ENCODE data around the gene ZCCHC8. TPM values are rescaled to one million over a fixed set of nuclear protein-coding genes. Genes with fewer than 3 reads are reported as not detected.

Gene ZCCHC8
- polyA plus RNA-seq, 1 donor (not counting 4 experiments of a cell fraction or from before 2014, with no cell fraction given) = 14.0 TPM

- no peaks in the 10 kb centered on the region for H3K27me3 ChIP-seq (ENCODE audit: control insufficient read depth, extremely low read depth, insufficient read depth, low read length)
- FAIRE-seq (peak; percentile 64), DNase-seq (ENCODE audit: low read depth, low spot score) (peak; percentile 95)
- H3K79me2 ChIP-seq (ENCODE audit: control insufficient read depth, insufficient read depth, low read length) = peaks cover 82% of the 10 kb centered on the region
- H2AFZ ChIP-seq (ENCODE audit: control insufficient read depth, low read length) = peak within 1 kb of the TSS; percentile 96
- dilution Hi-C loops (cut with MboI; ENCODE audit: extremely low pct_ligation_motif_present, low sequenced_read_pairs) = no loop called here
- peak within 1 kb of the TSS; percentile 88 for H3K4me2 ChIP-seq (ENCODE audit: control insufficient read depth, extremely low read depth, insufficient read depth, low read depth, low read length)
- peak within 1 kb of the TSS; percentile 55 to 97 (median 93) for H3K4me3 ChIP-seq (ENCODE audit: control insufficient read depth in 2 of 3, extremely low read depth in 1 of 3, insufficient read depth in 2 of 3, low read depth in 1 of 3, low read length in 3 of 3)
- H3K9ac ChIP-seq (ENCODE audit: control insufficient read depth, extremely low read depth, insufficient read depth, low read length) = peak within 1 kb of the TSS; percentile 100
- H3K9me3 ChIP-seq (ENCODE audit: control insufficient read depth, low read depth, low read length) = no peaks in the 10 kb centered on the region
- peaks cover 20% of the 10 kb centered on the region for H3K4me1 ChIP-seq (ENCODE audit: control insufficient read depth, extremely low read depth, insufficient read depth, low read length)
- H4K20me1 ChIP-seq (ENCODE audit: control insufficient read depth, extremely low read depth, insufficient read depth, low read length) = peaks cover 20% of the 10 kb centered on the region
- H3K27ac ChIP-seq (ENCODE audit: control insufficient read depth, insufficient read depth, low read length) = peak within 1 kb of the TSS; percentile 100
- peaks cover 2 to 13% of the 10 kb centered on the region in 2 experiments for H3K36me3 ChIP-seq (ENCODE audit: control insufficient read depth in 2 of 2, extremely low read depth in 1 of 2, insufficient read depth in 2 of 2, low read length in 2 of 2)
- no peaks in the 10 kb centered on the region for H3K9me1 ChIP-seq (ENCODE audit: control insufficient read depth, extremely low read depth, insufficient read depth, low read length)
- TF ChIP-seq EZH2 (IDR thresholded peaks at IDR 0.05; ENCODE audit: low read length) (no peak), CTCF (optimal IDR thresholded peaks at IDR 0.05 in 1 of 3, IDR thresholded peaks at IDR 0.05 in 1 of 3, conservative IDR thresholded peaks at IDR 0.05 in 1 of 3; ENCODE audit: extremely low read depth in 1 of 3, insufficient read depth in 2 of 3, low read length in 3 of 3) (no peak)
Observed at GRCh38 chr12:122526683-122527477, 26.1 kb upstream of the ZCCHC8 start, which contains the start of the genes KNTC1 and RSRC2. KNTC1 (plus strand) TSS chr12:122527249; CDS start chr12:122530064, 2,815 bp downstream. RSRC2 (minus strand) TSS chr12:122526936; CDS start chr12:122526853, 83 bp downstream.

GRCh38 chr12:122523846-122524718, 23.4 kb upstream of the ZCCHC8 start:
- dilution Hi-C loops (cut with MboI; ENCODE audit: extremely low pct_ligation_motif_present, low sequenced_read_pairs) = no loop called here
- peaks cover 89% of the 10 kb centered on the region for H3K79me2 ChIP-seq (ENCODE audit: control insufficient read depth, insufficient read depth, low read length)
- H3K9ac ChIP-seq (ENCODE audit: control insufficient read depth, extremely low read depth, insufficient read depth, low read length) = peak overlapping the region; percentile 53
- no peaks in the 10 kb centered on the region for H3K27me3 ChIP-seq (ENCODE audit: control insufficient read depth, extremely low read depth, insufficient read depth, low read length)
- no peaks in the 10 kb centered on the region for H3K9me3 ChIP-seq (ENCODE audit: control insufficient read depth, low read depth, low read length)
- peaks cover 26% of the 10 kb centered on the region for H4K20me1 ChIP-seq (ENCODE audit: control insufficient read depth, extremely low read depth, insufficient read depth, low read length)
- H3K27ac ChIP-seq (ENCODE audit: control insufficient read depth, insufficient read depth, low read length) = peak overlapping the region; percentile 7
- H3K36me3 ChIP-seq (ENCODE audit: control insufficient read depth in 2 of 2, extremely low read depth in 1 of 2, insufficient read depth in 2 of 2, low read length in 2 of 2) = peaks cover 9 to 25% of the 10 kb centered on the region in 2 experiments
- H3K9me1 ChIP-seq (ENCODE audit: control insufficient read depth, extremely low read depth, insufficient read depth, low read length) = no peaks in the 10 kb centered on the region
- TF ChIP-seq EZH2 (IDR thresholded peaks at IDR 0.05; ENCODE audit: low read length) (no peak), CTCF (optimal IDR thresholded peaks at IDR 0.05 in 1 of 3, IDR thresholded peaks at IDR 0.05 in 1 of 3, conservative IDR thresholded peaks at IDR 0.05 in 1 of 3; ENCODE audit: extremely low read depth in 1 of 3, insufficient read depth in 2 of 3, low read length in 3 of 3) (no peak)
- peaks cover 20% of the 10 kb centered on the region for H3K4me1 ChIP-seq (ENCODE audit: control insufficient read depth, extremely low read depth, insufficient read depth, low read length)
- DNase-seq (ENCODE audit: low read depth, low spot score) (no peak), FAIRE-seq (no peak)
- H2AFZ ChIP-seq (ENCODE audit: control insufficient read depth, low read length) = no peak overlapping the region
- H3K4me2 ChIP-seq (ENCODE audit: control insufficient read depth, extremely low read depth, insufficient read depth, low read depth, low read length) = peak overlapping the region; percentile 76
- H3K4me3 ChIP-seq (ENCODE audit: control insufficient read depth in 2 of 3, extremely low read depth in 1 of 3, insufficient read depth in 2 of 3, low read depth in 1 of 3, low read length in 3 of 3) = peak overlapping the region; percentile 53 to 61 (median 55)
